Epithelial cell of proximal tubule (primary cell): ENCODE measurements around the gene ZNF626. TPM values are rescaled to one million over a fixed set of nuclear protein-coding genes. Genes with fewer than 3 reads are reported as not detected.
"Not testable (repeated sequence)": the region's sequence is repeated elsewhere in the genome, so short reads cannot be mapped to it uniquely, and the experiment has no call there.

ENCODE experiments used
- DNase-seq: peaks from one replicate; pipeline ENCODE4 v3.0.0-alpha.2; 2011; ENCODE audit warnings: low read depth
- H3K4me3 ChIP-seq: 2 replicates; pipeline ENCODE4 v1.5.1; 2011; ENCODE audit warnings: low read depth, mild to moderate bottlenecking, low read length
- CTCF ChIP-seq: conservative IDR thresholded peaks from 2 replicates; pipeline ENCODE4 v1.5.1; 2012; ENCODE audit warnings: low read depth, mild to moderate bottlenecking, low read length
- total RNA-seq: library from RNA; depleted of rRNA; stranded (reverse); fragments of >200 nt; gene quantifications from 2 replicates; pipeline ENCODE4 v1.2.3, GENCODE V29; 2015

Gene ZNF626
- 10.9 and 12.4 TPM in 2 replicates for total RNA-seq

- no peak for TF ChIP-seq CTCF
Measured at GRCh38 chr19:20661150-20661819, at the start of gene ZNF626. Gene ZNF626 (minus strand): TSS chr19:20661571. CDS start chr19:20661446, 125 bp downstream.

GRCh38 chr19:20669263-20669662, 7.9 kb upstream of the ZNF626 start:
- TF ChIP-seq CTCF = no peak
- DNase-seq = no peak

More at GRCh38 chr19:20661150-20661819, at the start of gene ZNF626:
- H3K4me3 ChIP-seq = peak within 1 kb of the TSS; percentile 89
- DNase-seq = peak; percentile 85

GRCh38 chr19:20667281-20667680, 5.9 kb upstream of the ZNF626 start:
- H3K4me3 ChIP-seq = no peak overlapping the region
- DNase-seq = no peak
- no peak for TF ChIP-seq CTCF

More at GRCh38 chr19:20669263-20669662, 7.9 kb upstream of the ZNF626 start:
- no peak overlapping the region for H3K4me3 ChIP-seq

GRCh38 chr19:20664901-20665781, 3.8 kb upstream of the ZNF626 start:
- TF ChIP-seq CTCF = no peak
- no peak overlapping the region for H3K4me3 ChIP-seq
- no peak for DNase-seq

- DNase-seq, H3K4me3 ChIP-seq: not testable (repeated sequence)
Measured at GRCh38 chr19:20664475-20664874, 3.1 kb upstream of the ZNF626 start.

GRCh38 chr19:20662421-20663105, 1.2 kb upstream of the ZNF626 start:
- no peak overlapping the region for H3K4me3 ChIP-seq
- no peak for DNase-seq
- no peak for TF ChIP-seq CTCF

- no peak for TF ChIP-seq CTCF
- H3K4me3 ChIP-seq = peak overlapping the region; percentile 89
- DNase-seq = peak; percentile 1
Measured at GRCh38 chr19:20660473-20661140, 764 bp downstream of the ZNF626 start.
